ENCODE results near the gene PTPRZ1.

The PTPRZ1 gene

GRCh38 chr7:121954803-121955202, 81.8 kb downstream of the PTPRZ1 start:
- peak; percentile 62 for DNase-seq (ENCODE audit: low read depth)

GRCh38 chr7:121957626-121958025, 84.7 kb downstream of the PTPRZ1 start:
- no peak for DNase-seq (ENCODE audit: low read depth)

- DNase-seq (ENCODE audit: low read depth): no peak
These were observed 87.7 kb downstream of the PTPRZ1 start for GRCh38 chr7:121960678-121961077.

- DNase-seq (ENCODE audit: low read depth): peak; percentile 87
These were observed 88.3 kb downstream of the PTPRZ1 start for GRCh38 chr7:121961089-121961867.

- no peak for DNase-seq (ENCODE audit: low read depth)
These were observed 93.4 kb downstream of the PTPRZ1 start for GRCh38 chr7:121966276-121966934.

- no peak for DNase-seq (ENCODE audit: low read depth)
These were observed 94.0 kb downstream of the PTPRZ1 start for GRCh38 chr7:121966935-121967332.

GRCh38 chr7:121985476-121986030, 112.6 kb downstream of the PTPRZ1 start:
- no peak for DNase-seq (ENCODE audit: low read depth)

- DNase-seq (ENCODE audit: low read depth): no peak
These were observed 119.1 kb downstream of the PTPRZ1 start for GRCh38 chr7:121992068-121992467.

- peak; percentile 82 for DNase-seq (ENCODE audit: low read depth)
These were observed 121.9 kb downstream of the PTPRZ1 start for GRCh38 chr7:121994625-121995410.

GRCh38 chr7:122006687-122007086, 133.7 kb downstream of the PTPRZ1 start:
- no peak for DNase-seq (ENCODE audit: low read depth)

- DNase-seq (ENCODE audit: low read depth): no peak
These were observed 137.2 kb downstream of the PTPRZ1 start for GRCh38 chr7:122010116-122010515.

GRCh38 chr7:122013065-122013464, 140.1 kb downstream of the PTPRZ1 start:
- DNase-seq (ENCODE audit: low read depth): no peak

- DNase-seq (ENCODE audit: low read depth): no peak
These were observed 140.7 kb downstream of the PTPRZ1 start for GRCh38 chr7:122013630-122014029.

GRCh38 chr7:122014697-122015096, 141.7 kb downstream of the PTPRZ1 start:
- no peak for DNase-seq (ENCODE audit: low read depth)

- no peak for DNase-seq (ENCODE audit: low read depth)
These were observed 145.1 kb downstream of the PTPRZ1 start for GRCh38 chr7:122018032-122018431.

GRCh38 chr7:122027058-122027457, 154.1 kb downstream of the PTPRZ1 start:
- DNase-seq (ENCODE audit: low read depth): no peak

- DNase-seq (ENCODE audit: low read depth): no peak
These were observed 160.7 kb downstream of the PTPRZ1 start for GRCh38 chr7:122033641-122034040.

GRCh38 chr7:122035876-122036275, 162.9 kb downstream of the PTPRZ1 start:
- DNase-seq (ENCODE audit: low read depth): no peak

- no peak for DNase-seq (ENCODE audit: low read depth)
These were observed 165.2 kb downstream of the PTPRZ1 start for GRCh38 chr7:122038134-122038533.

GRCh38 chr7:122038904-122039303, 165.9 kb downstream of the PTPRZ1 start:
- peak; percentile 20 for DNase-seq (ENCODE audit: low read depth)

GRCh38 chr7:122040147-122040546, 167.2 kb downstream of the PTPRZ1 start:
- DNase-seq (ENCODE audit: low read depth): no peak

GRCh38 chr7:122046402-122046801, 173.4 kb downstream of the PTPRZ1 start:
- no peak for DNase-seq (ENCODE audit: low read depth)
